Activated T-cell treated with anti-CD3 and anti-CD28 coated beads, Interleukin-2, amount 50 U/mL, for 72 hours (primary cell): ENCODE measurements around the gene SPDYE4. TPM values are rescaled to one million over a fixed set of nuclear protein-coding genes. Genes with fewer than 3 reads are reported as not detected.

Experiments
- ATAC-seq, 2 donors: fragments of 150-1000 bp; cut with Tn5 transposase; replicated peaks in 1 of 2; 2 replicates each; pipeline ENCODE4 v1.10.0; 2021; ENCODE audit warnings: moderate library complexity in 2 of 2, mild to moderate bottlenecking in 1 of 2
- DNase-seq, 2 donors: peaks; one replicate each; pipeline ENCODE4 v3.0.0; 2021 to 2022; ENCODE audit warnings: mixed read lengths in 1 of 2
- H3K27ac Mint-ChIP-seq: one replicate; pipeline ENCODE4 v1.8.0; 2022; ENCODE audit warnings: mild to moderate bottlenecking, moderate library complexity, mixed read lengths
- H3K27me3 Mint-ChIP-seq: one replicate; pipeline ENCODE4 v1.8.0; 2022; ENCODE audit warnings: low read depth, mixed read lengths
- H3K36me3 Mint-ChIP-seq, 2 donors: one replicate each; pipeline ENCODE4 v1.8.0; 2022; ENCODE audit warnings: mixed read lengths in 2 of 2, mild to moderate bottlenecking in 1 of 2; ENCODE audit not compliant: insufficient read depth in 2 of 2
- H3K4me1 Mint-ChIP-seq: one replicate; pipeline ENCODE4 v1.8.0; 2022; ENCODE audit warnings: low read depth, mixed read lengths
- H3K4me3 Mint-ChIP-seq, 2 donors: one replicate each; pipeline ENCODE4 v1.8.0; 2022; ENCODE audit warnings: mild to moderate bottlenecking in 2 of 2, mixed read lengths in 2 of 2, moderate library complexity in 2 of 2
- H3K9me3 Mint-ChIP-seq, 2 donors: one replicate each; pipeline ENCODE4 v1.8.0; 2022; ENCODE audit warnings: mixed read lengths in 2 of 2
- total RNA-seq, 2 donors: library from RNA; stranded (reverse); gene quantifications; one replicate each; pipeline ENCODE4 v1.2.3, GENCODE V29; 2022

The SPDYE4 gene
- total RNA-seq, 2 donors from 2014 or later, result not detected

DNA sequence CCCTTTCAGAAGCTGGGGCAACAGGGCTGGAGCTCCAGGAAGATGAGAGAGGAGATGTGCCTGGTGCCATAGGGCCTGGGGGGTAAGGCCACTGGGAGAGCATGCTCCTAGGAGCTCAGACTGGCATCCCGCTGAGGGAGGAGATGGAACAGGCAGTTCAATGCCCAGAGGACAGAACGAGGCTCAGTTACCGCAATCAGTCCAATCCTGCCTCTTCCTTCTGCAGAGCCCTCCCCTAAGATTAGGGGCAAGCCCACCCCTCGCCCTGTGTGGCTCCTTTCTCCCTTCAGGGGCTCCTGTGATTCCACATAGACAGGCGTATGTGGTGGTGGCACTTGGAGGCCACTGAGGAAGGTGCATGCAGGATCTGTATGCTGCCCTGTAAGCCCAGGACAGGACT is 16.1 kb downstream of the SPDYE4 start:
- no peak for DNase-seq
- peaks cover 0 to 2% of the 10 kb centered on the region in 2 donors for H3K9me3 Mint-ChIP-seq
- H3K36me3 Mint-ChIP-seq, result no peaks in the 10 kb centered on the region
- H3K4me3 Mint-ChIP-seq, result no peak overlapping the region
- no peak for ATAC-seq
- H3K27me3 Mint-ChIP-seq, result no peaks in the 10 kb centered on the region
- no peak overlapping the region for H3K27ac Mint-ChIP-seq
- H3K4me1 Mint-ChIP-seq, result peaks cover 28% of the 10 kb centered on the region

DNA sequence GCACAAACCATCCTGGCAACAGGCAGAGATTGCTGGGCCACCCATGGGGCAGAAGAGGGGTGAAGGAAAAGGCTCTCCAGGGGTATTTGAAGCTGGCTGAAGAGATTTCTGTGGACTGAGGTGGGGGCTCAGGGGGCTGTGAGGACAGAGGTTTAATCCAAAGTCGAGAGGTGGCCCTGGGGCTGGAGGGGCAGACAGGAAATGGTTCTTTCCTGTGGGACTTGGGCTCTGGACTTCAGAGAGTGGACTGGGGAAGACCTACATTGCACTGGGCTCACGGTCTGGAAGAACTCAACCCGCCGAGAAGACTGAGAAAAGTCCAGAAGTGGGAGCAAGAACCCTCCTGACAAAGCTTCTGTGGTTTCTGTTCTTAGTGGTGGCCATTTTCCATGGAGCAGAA is 16.6 kb downstream of the SPDYE4 start:
- no peak for ATAC-seq

DNA sequence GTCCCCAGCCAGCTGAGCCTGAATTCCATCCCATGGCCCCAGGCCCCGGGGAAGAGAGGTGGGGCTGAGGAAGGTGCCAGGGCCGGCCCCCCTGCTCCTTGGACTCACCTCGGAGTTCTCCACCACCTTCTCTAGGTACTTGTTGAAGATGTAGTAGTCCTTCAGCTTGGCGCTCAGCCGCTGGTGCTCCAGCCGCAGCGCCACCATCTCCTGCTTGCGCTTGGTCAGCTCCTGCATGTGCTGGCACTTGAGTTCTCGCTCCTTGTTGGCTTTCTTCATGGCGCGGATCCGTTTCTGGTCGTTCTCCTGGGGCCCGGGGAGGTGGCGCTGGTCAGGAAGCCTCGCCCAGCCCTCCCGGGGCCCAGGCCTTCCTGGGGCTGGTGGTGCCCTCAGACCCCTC is 17.0 kb downstream of the SPDYE4 start:
- peaks cover 21% of the 10 kb centered on the region for H3K4me1 Mint-ChIP-seq
- ATAC-seq (no peak), DNase-seq (no peak)
- H3K27ac Mint-ChIP-seq, result no peak overlapping the region
- H3K4me3 Mint-ChIP-seq, result no peak overlapping the region
- no peaks in the 10 kb centered on the region for H3K36me3 Mint-ChIP-seq
- H3K9me3 Mint-ChIP-seq, result no peaks in the 10 kb centered on the region
- no peaks in the 10 kb centered on the region for H3K27me3 Mint-ChIP-seq

More for the DNA sequence above, 16.6 kb downstream of the SPDYE4 start:
- Mint-ChIP-seq H3K9me3 (no peaks in the 10 kb centered on the region), H3K36me3 (no peaks in the 10 kb centered on the region), H3K27ac (no peak overlapping the region), H3K4me3 (no peak overlapping the region), H3K27me3 (no peaks in the 10 kb centered on the region), H3K4me1 (peaks cover 25% of the 10 kb centered on the region)
- DNase-seq, result no peak

DNA sequence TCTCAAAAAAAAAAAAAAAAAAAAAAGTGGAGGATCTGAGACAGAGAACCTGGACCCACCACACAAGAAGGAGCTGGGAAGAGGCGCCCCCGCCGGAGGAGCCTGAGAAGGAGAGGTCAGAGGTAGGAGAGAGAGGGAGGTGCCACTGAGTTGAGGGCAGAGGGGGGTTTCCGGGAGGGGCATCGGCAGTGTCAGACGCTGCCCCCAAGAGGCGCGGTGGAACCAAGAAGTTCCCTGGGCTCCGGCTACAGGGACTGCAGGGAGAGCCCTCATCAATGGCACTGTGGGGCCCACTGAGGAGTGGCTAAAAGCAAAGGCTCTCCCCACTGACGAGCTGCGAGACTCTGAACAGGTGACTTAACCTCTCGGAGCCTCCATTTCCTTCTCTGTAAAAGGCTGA is 17.9 kb downstream of the SPDYE4 start:
- Mint-ChIP-seq H3K27me3 (no peaks in the 10 kb centered on the region), H3K9me3 (no peaks in the 10 kb centered on the region), H3K4me3 (peak overlapping the region; percentile 75 to 84), H3K36me3 (no peaks in the 10 kb centered on the region), H3K4me1 (peaks cover 18% of the 10 kb centered on the region), H3K27ac (peak overlapping the region; percentile 81)
- DNase-seq (peak; percentile 58), ATAC-seq (peak; percentile 67 to 73)

GRCh38 chr17:8739097-8739496 is 19.2 kb downstream of the SPDYE4 start:
- Mint-ChIP-seq H3K27me3 (no peaks in the 10 kb centered on the region), H3K4me1 (peaks cover 18% of the 10 kb centered on the region), H3K36me3 (no peaks in the 10 kb centered on the region), H3K27ac (no peak overlapping the region), H3K9me3 (no peaks in the 10 kb centered on the region), H3K4me3 (peak overlapping the region in 1 of 2 donors; percentile 13)
- no peak for ATAC-seq
- DNase-seq, result no peak

DNA sequence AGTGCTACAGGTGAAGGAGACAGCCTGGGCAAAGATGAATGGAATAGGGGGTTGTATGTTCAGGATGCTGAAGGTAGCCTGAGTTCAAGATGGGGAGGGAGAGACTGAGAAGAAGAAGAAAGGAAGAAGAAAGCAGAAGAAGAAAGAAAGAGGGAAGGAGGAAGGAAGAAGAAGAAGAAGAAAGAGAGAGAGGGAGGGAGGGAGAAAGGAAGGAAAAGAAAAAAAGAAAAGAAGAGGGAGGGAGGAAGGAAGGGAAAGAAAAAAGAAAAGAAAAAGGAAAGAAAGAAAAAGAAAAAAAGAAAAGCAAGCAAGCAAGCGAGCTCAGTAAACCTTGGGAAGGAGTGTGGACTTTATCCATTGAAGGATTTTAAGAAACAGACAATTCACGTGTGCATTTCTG is 21.6 kb downstream of the SPDYE4 start:
- Mint-ChIP-seq H3K4me1 (peaks cover 18% of the 10 kb centered on the region), H3K27me3 (no peaks in the 10 kb centered on the region), H3K9me3 (no peaks in the 10 kb centered on the region), H3K4me3 (no peak overlapping the region), H3K27ac (no peak overlapping the region), H3K36me3 (no peaks in the 10 kb centered on the region)
- ATAC-seq (no peak), DNase-seq (no peak)

- no peaks in the 10 kb centered on the region for H3K27me3 Mint-ChIP-seq
- H3K9me3 Mint-ChIP-seq, result no peaks in the 10 kb centered on the region
- no peak overlapping the region for H3K27ac Mint-ChIP-seq
- ATAC-seq (no peak), DNase-seq (no peak)
- peaks cover 18% of the 10 kb centered on the region for H3K4me1 Mint-ChIP-seq
- no peaks in the 10 kb centered on the region for H3K36me3 Mint-ChIP-seq
- no peak overlapping the region for H3K4me3 Mint-ChIP-seq
These were observed 22.0 kb downstream of the SPDYE4 start for GRCh38 chr17:8736362-8736761.

DNA sequence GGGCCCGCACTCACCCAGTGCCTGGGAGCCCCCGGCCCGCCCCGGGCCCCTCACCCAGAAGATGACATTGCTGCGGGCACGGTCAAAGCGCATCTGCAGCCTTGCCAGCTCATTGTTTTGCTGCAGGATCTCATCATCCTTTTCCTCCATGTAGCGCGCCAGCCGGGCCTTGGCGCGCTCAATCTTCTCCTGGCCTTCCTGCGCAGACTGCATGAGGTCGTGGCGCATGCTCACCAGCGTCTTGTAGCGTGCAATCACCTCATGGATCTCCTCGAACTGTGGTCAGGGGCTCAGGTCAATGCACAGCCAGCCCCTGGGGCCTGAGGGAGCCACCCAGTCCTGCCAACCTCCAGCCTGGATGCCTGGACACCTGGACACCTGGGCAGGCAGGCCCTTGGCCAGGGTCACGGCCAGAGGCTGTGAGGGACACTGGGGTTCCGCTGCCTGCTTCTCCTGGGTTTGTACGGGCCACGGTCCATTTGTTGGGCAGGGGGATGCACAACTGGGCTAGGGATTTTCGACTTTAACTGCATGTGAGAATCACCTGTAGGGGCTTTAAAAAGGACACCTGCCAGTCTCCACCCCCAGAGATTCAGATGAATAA is 22.9 kb downstream of the SPDYE4 start:
- no peak overlapping the region for H3K4me3 Mint-ChIP-seq
- H3K36me3 Mint-ChIP-seq, result no peaks in the 10 kb centered on the region
- DNase-seq (no peak), ATAC-seq (no peak)
- peaks cover 10% of the 10 kb centered on the region for H3K4me1 Mint-ChIP-seq
- no peaks in the 10 kb centered on the region for H3K9me3 Mint-ChIP-seq
- H3K27me3 Mint-ChIP-seq, result no peaks in the 10 kb centered on the region
- no peak overlapping the region for H3K27ac Mint-ChIP-seq

DNA sequence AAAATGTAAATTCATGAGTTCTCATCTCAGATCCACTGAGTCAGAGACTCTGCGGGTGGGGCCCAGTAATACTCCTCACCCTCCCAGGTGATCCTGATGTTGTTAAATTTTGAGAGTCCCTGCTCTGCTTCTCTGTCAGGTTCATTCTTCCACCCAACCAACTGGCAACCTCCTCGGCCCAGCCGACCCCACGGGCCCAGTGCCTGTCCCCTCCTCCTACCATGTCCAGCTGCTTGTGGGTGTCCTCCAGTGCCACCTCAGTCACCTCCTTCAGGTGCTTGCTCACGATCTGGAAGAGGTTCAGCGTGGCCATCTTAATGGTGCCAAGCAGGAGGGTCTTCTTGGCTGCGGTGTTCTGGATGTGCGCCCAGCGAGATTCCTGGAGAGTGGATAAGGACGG is 23.5 kb downstream of the SPDYE4 start:
- Mint-ChIP-seq H3K4me1 (peaks cover 5% of the 10 kb centered on the region), H3K36me3 (no peaks in the 10 kb centered on the region), H3K27me3 (no peaks in the 10 kb centered on the region), H3K9me3 (no peaks in the 10 kb centered on the region), H3K27ac (no peak overlapping the region), H3K4me3 (no peak overlapping the region)
- DNase-seq (no peak), ATAC-seq (no peak)

DNA sequence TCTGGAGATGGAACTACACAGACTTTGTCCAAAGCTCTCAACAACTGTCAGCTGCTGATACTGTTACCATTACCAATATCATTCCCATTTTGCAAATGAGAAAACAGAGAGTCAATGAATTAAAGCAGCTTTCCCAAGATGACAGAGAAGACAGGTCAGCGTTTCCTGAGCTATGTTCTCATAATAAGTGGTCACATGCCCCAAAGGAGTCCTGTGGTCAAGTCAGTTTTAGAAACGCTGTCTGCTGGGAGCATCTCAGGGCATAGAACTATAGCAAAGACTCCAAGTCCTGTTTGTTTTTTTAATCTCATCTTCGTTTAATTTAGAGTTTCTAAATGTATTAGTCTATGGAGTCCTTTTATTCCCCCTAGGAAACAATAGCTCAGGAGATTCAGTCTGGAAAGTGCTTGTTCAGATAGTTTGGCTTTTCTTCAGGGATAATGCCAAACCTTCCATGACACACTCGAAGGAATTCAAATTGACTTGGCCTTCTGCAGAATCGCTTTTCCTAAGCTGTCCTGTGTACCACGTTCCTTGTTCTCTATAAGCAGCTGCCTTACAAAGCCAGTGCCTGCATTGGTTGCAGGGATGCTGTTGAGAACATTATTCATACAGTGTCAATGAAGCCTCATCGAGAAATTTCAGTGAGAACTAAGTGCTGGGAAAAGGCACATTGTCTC is 25.8 kb downstream of the SPDYE4 start:
- Mint-ChIP-seq H3K4me3 (no peak overlapping the region), H3K4me1 (no peaks in the 10 kb centered on the region), H3K27me3 (no peaks in the 10 kb centered on the region), H3K36me3 (no peaks in the 10 kb centered on the region), H3K27ac (no peak overlapping the region), H3K9me3 (no peaks in the 10 kb centered on the region)
- ATAC-seq (no peak), DNase-seq (no peak)

- ATAC-seq (no peak), DNase-seq (no peak)
- Mint-ChIP-seq H3K36me3 (no peaks in the 10 kb centered on the region), H3K9me3 (no peaks in the 10 kb centered on the region), H3K4me1 (no peaks in the 10 kb centered on the region), H3K27me3 (no peaks in the 10 kb centered on the region), H3K4me3 (no peak overlapping the region), H3K27ac (no peak overlapping the region)
These were observed 28.5 kb downstream of the SPDYE4 start for GRCh38 chr17:8729860-8730259.

DNA sequence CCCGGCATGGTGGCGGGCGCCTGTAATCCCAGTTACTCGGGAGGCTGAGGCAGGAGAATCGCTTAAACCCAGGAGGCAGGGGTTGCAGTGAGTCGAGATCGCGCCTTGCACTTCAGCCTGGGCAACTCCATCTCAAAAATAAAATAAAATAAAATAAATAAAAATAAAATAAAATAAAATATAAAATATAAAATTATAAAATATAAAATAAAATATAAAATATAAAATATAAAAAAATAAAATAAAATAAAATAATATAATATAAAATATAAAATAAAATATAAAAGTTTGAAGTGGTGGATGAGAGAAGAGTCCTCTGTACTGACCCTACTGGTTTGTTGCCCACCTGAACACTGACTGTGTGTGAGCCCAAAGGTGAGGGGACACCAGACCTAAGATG is 28.9 kb downstream of the SPDYE4 start:
- Mint-ChIP-seq H3K4me3 (no peak overlapping the region), H3K27ac (no peak overlapping the region), H3K4me1 (no peaks in the 10 kb centered on the region), H3K27me3 (no peaks in the 10 kb centered on the region), H3K9me3 (no peaks in the 10 kb centered on the region), H3K36me3 (no peaks in the 10 kb centered on the region)
- DNase-seq (no peak), ATAC-seq (no peak)

GRCh38 chr17:8728971-8729370 is 29.4 kb downstream of the SPDYE4 start:
- H3K4me1 Mint-ChIP-seq, result no peaks in the 10 kb centered on the region

More at GRCh38 chr17:8728971-8729370, 29.4 kb downstream of the SPDYE4 start:
- Mint-ChIP-seq H3K36me3 (no peaks in the 10 kb centered on the region), H3K27me3 (no peaks in the 10 kb centered on the region), H3K9me3 (no peaks in the 10 kb centered on the region), H3K4me3 (no peak overlapping the region), H3K27ac (no peak overlapping the region)
- DNase-seq, result no peak
- ATAC-seq, result no peak
